HEK293T (cell line): ENCODE results near the gene PHACTR2.

Experiments
- BHLHE40 ChIP-seq: fragments of 450-650 bp; IDR thresholded peaks from 2 replicates; pipeline ENCODE4 v1.6.1; 2016; ENCODE audit warnings: mild to moderate bottlenecking, moderate library complexity, borderline replicate concordance
- CTBP1 ChIP-seq: fragments of 450-650 bp; IDR thresholded peaks from 2 replicates; pipeline ENCODE4 v1.6.1; 2016; ENCODE audit warnings: borderline replicate concordance
- FOXA1 ChIP-seq: fragments of 450-650 bp; IDR thresholded peaks from 2 replicates; pipeline ENCODE4 v1.6.1; 2016; ENCODE audit warnings: mild to moderate bottlenecking
- FOXM1 ChIP-seq: fragments of 450-650 bp; IDR thresholded peaks from 2 replicates; pipeline ENCODE4 v1.6.1; 2017; ENCODE audit warnings: mild to moderate bottlenecking, borderline replicate concordance
- HDGF ChIP-seq: fragments of 450-650 bp; IDR thresholded peaks from 2 replicates; pipeline ENCODE4 v1.6.1; 2017; ENCODE audit warnings: antibody characterized with exemption, borderline replicate concordance
- LEF1 ChIP-seq: fragments of 450-650 bp; IDR thresholded peaks from 2 replicates; pipeline ENCODE4 v1.6.1; 2017; ENCODE audit warnings: mild to moderate bottlenecking, borderline replicate concordance
- NFRKB ChIP-seq: fragments of 450-650 bp; IDR thresholded peaks from 2 replicates; pipeline ENCODE4 v1.6.1; 2016; ENCODE audit warnings: mild to moderate bottlenecking, moderate library complexity
- SP1 ChIP-seq: fragments of 450-650 bp; IDR thresholded peaks from 2 replicates; pipeline ENCODE4 v1.6.1; 2017
- SUZ12 ChIP-seq: fragments of 450-650 bp; IDR thresholded peaks from 2 replicates; pipeline ENCODE4 v1.6.1; 2016; ENCODE audit warnings: mild to moderate bottlenecking
- TARDBP ChIP-seq: fragments of 450-650 bp; IDR thresholded peaks from 2 replicates; pipeline ENCODE4 v1.6.1; 2016
- ZNF384 ChIP-seq: fragments of 450-650 bp; IDR thresholded peaks from 2 replicates; pipeline ENCODE4 v1.6.1; 2016
- TF ChIP-seq, protein P1 (sequence below): fragments of 450-650 bp; IDR thresholded peaks from 2 replicates; pipeline ENCODE4 v1.6.1; 2016

DNA sequence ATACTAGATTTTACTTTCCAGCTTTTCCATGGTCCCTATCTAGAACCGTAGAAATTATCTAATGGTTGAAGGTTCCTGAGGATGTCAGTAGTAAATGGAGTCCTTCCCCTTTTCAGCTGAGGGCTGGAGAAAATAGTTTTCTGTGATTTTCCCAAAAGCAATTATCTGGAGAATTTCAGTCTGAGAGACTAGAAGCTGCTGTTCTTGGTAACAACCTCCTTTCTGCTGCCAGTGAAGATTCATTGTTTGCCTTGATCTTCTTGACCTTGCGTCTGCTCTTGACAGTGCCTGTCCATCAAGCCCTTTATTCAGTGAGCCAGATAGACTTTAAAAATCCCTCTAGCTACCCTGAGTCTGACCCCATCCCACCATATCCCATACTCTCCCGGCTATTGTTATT lies 73.1 kb downstream of the PHACTR2 start:
- TF ChIP-seq BHLHE40: no peak
- TF ChIP-seq FOXA1: no peak
- TF ChIP-seq TARDBP: no peak
- no peak for TF ChIP-seq SUZ12
- no peak for TF ChIP-seq SP1
- no peak for TF ChIP-seq CTBP1
- no peak for TF ChIP-seq NFRKB
- TF ChIP-seq, protein P1, sequence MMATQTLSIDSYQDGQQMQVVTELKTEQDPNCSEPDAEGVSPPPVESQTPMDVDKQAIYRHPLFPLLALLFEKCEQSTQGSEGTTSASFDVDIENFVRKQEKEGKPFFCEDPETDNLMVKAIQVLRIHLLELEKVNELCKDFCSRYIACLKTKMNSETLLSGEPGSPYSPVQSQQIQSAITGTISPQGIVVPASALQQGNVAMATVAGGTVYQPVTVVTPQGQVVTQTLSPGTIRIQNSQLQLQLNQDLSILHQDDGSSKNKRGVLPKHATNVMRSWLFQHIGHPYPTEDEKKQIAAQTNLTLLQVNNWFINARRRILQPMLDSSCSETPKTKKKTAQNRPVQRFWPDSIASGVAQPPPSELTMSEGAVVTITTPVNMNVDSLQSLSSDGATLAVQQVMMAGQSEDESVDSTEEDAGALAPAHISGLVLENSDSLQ: peak; percentile 54
- TF ChIP-seq ZNF384: no peak
- TF ChIP-seq FOXM1: no peak
- TF ChIP-seq HDGF: no peak
- TF ChIP-seq LEF1: no peak
